Activated T-cell treated with anti-CD3 and anti-CD28 coated beads for 48 hours (primary cell): ENCODE measurements around the gene PRKN.

Experiments used
- DNase-seq: peaks from one replicate; pipeline ENCODE4 v3.0.0-alpha.2; 2020; ENCODE audit warnings: low read depth

The PRKN gene

GRCh38 chr6:161487217-161487531 lies 1240.4 kb downstream of the PRKN start:
- DNase-seq = no peak

- no peak for DNase-seq
Observed at GRCh38 chr6:161486361-161487216, 1241.0 kb downstream of the PRKN start.

- DNase-seq = no peak
Observed at GRCh38 chr6:161482517-161482858, 1245.1 kb downstream of the PRKN start.

- no peak for DNase-seq
Observed at GRCh38 chr6:161481786-161482516, 1245.6 kb downstream of the PRKN start.

GRCh38 chr6:161480421-161481155 lies 1247.0 kb downstream of the PRKN start:
- no peak for DNase-seq

GRCh38 chr6:161479376-161479775 lies 1248.2 kb downstream of the PRKN start:
- DNase-seq = no peak

GRCh38 chr6:161477876-161478425 lies 1249.6 kb downstream of the PRKN start:
- no peak for DNase-seq

- DNase-seq = no peak
Observed at GRCh38 chr6:161476711-161477110, 1250.9 kb downstream of the PRKN start.

GRCh38 chr6:161465403-161465802 lies 1262.2 kb downstream of the PRKN start:
- no peak for DNase-seq

GRCh38 chr6:161463071-161463470 lies 1264.5 kb downstream of the PRKN start:
- DNase-seq = no peak

- DNase-seq = no peak
Observed at GRCh38 chr6:161462148-161462547, 1265.4 kb downstream of the PRKN start.

GRCh38 chr6:161459008-161459615 lies 1268.5 kb downstream of the PRKN start:
- no peak for DNase-seq

GRCh38 chr6:161458201-161458951 lies 1269.2 kb downstream of the PRKN start:
- DNase-seq = no peak

GRCh38 chr6:161455848-161456247 lies 1271.7 kb downstream of the PRKN start:
- no peak for DNase-seq

GRCh38 chr6:161453558-161453957 lies 1274.0 kb downstream of the PRKN start:
- no peak for DNase-seq

- no peak for DNase-seq
Observed at GRCh38 chr6:161452241-161452640, 1275.3 kb downstream of the PRKN start.

GRCh38 chr6:161449521-161449920 lies 1278.0 kb downstream of the PRKN start:
- no peak for DNase-seq

- no peak for DNase-seq
Observed at GRCh38 chr6:161446949-161447348, 1280.6 kb downstream of the PRKN start.

GRCh38 chr6:161446296-161446925 lies 1281.2 kb downstream of the PRKN start:
- no peak for DNase-seq

- DNase-seq = no peak
Observed at GRCh38 chr6:161445021-161445799, 1282.4 kb downstream of the PRKN start.
